Duodenal mucosa (tissue), 2 donors: ENCODE measurements around the gene ARR3.
"Not testable (repeated sequence)": the region's sequence is repeated elsewhere in the genome, so short reads cannot be mapped to it uniquely, and the experiment has no call there.

Experiments used
- H3K27ac ChIP-seq: one replicate; pipeline ENCODE4 v1.7.0; 2013; ENCODE audit warnings: low read depth, low read length
- H3K27me3 ChIP-seq, 2 donors: one replicate each; pipeline ENCODE4 v1.7.0; 2013; ENCODE audit warnings: low read length in 2 of 2, control low read depth in 1 of 2; ENCODE audit not compliant: insufficient read depth in 2 of 2, control insufficient read depth in 1 of 2
- H3K36me3 ChIP-seq, 2 donors: one replicate each; pipeline ENCODE4 v1.7.0; 2013; ENCODE audit warnings: low read length in 2 of 2, control low read depth in 1 of 2; ENCODE audit not compliant: insufficient read depth in 2 of 2, control insufficient read depth in 1 of 2
- H3K4me1 ChIP-seq, 2 donors: one replicate each; pipeline ENCODE4 v1.7.0; 2013; ENCODE audit warnings: low read length in 2 of 2, control low read depth in 1 of 2; ENCODE audit not compliant: insufficient read depth in 2 of 2, control insufficient read depth in 1 of 2
- H3K4me3 ChIP-seq, 2 donors: one replicate each; pipeline ENCODE4 v1.7.0; 2013; ENCODE audit warnings: low read length in 2 of 2, low read depth in 1 of 2
- H3K9ac ChIP-seq, 2 donors: one replicate each; pipeline ENCODE4 v1.7.0; 2013; ENCODE audit warnings: low read length in 2 of 2, low read depth in 1 of 2
- H3K9me3 ChIP-seq, 2 donors: one replicate each; pipeline ENCODE4 v1.7.0; 2013; ENCODE audit warnings: low read length in 2 of 2, control low read depth in 1 of 2; ENCODE audit not compliant: control insufficient read depth in 1 of 2

The ARR3 gene

DNA sequence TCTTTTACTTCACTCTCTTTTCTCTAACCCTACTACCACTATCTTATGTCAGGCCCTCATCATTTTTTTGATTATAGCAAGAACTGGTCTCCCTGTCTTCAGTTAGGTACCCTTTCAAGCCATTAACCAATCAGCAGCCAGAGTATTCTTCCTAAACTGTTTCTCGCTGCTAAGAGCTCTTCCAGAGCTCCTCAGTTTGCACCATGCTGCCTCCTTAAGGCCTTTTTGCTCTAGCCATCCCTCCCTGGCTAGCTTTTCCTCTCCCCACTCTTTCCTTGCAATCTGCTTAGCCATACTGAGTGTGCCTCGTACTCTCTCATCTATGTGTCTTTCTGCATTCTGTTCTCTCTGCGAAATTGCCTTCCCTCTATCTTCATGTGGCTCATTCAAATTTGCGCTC, 54.6 kb downstream of the ARR3 start:
- Histone ChIP-seq H3K27me3 (no peaks in the 10 kb centered on the region), H3K9me3 (no peaks in the 10 kb centered on the region)

GRCh38 chrX:70323628-70324027, 55.5 kb downstream of the ARR3 start:
- H3K27me3 ChIP-seq, H3K27ac ChIP-seq, H3K4me3 ChIP-seq, H3K36me3 ChIP-seq, H3K4me1 ChIP-seq, H3K9ac ChIP-seq, H3K9me3 ChIP-seq: not testable (repeated sequence)

More for the DNA sequence above, 54.6 kb downstream of the ARR3 start:
- H3K9ac ChIP-seq = no peak overlapping the region
- no peaks in the 10 kb centered on the region for H3K4me1 ChIP-seq
- H3K27ac ChIP-seq = no peak overlapping the region
- no peaks in the 10 kb centered on the region for H3K36me3 ChIP-seq
- no peak overlapping the region for H3K4me3 ChIP-seq

DNA sequence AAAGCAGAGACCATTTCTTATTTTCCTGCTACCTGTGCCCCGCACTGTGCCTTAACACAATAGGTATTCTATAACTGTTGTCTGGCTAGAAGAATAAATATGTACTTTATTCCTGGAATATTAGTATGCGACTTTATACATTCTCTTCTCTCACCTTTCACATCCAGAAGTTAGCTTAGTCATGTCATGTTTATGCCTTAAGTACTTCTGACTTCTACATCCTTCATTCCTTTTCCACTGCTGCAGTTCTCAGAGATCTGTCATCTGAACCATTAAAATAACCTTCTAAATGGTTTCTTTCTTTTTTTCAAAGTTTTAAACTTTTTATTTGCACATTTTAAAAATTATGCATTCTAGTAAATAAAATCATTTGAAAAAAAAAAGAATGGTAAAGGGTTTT, 56.2 kb downstream of the ARR3 start:
- Histone ChIP-seq H3K9me3 (no peaks in the 10 kb centered on the region), H3K4me3 (no peak overlapping the region), H3K27ac (no peak overlapping the region), H3K36me3 (no peaks in the 10 kb centered on the region), H3K4me1 (no peaks in the 10 kb centered on the region), H3K9ac (no peak overlapping the region), H3K27me3 (no peaks in the 10 kb centered on the region)

DNA sequence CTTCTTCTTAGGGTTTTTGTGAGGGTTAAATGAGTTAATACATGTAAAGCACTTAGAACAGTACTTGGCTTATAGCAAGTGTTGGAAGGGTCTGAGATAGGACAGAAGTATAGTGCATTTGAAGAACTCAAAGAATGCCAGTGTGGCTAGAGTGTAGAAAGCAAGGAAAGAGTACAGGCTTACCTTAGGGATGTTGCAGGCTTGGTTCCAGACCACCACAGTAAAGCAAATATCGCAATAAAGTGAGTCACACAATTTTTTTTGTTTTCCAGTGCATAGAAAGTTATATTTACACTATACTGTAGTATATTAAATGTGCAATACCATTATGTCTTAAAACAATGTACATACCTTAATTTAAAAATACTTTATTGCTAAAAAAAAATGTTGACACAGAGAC, 63.0 kb downstream of the ARR3 start:
- H3K9me3 ChIP-seq = no peaks in the 10 kb centered on the region
- no peaks in the 10 kb centered on the region for H3K36me3 ChIP-seq
- no peaks in the 10 kb centered on the region for H3K4me1 ChIP-seq
- H3K4me3 ChIP-seq = no peak overlapping the region
- H3K27me3 ChIP-seq = no peaks in the 10 kb centered on the region
- H3K9ac ChIP-seq = no peak overlapping the region
- no peak overlapping the region for H3K27ac ChIP-seq
